Endothelial cell of hepatic sinusoid (primary cell): ENCODE results near the gene RASSF5.

ENCODE experiments used
- in situ Hi-C: cut with HindIII; loops from 2 replicates; pipeline ENCODE4 v1.10.0; 2017; ENCODE audit warnings: low sequenced_read_pairs

Gene RASSF5

DNA sequence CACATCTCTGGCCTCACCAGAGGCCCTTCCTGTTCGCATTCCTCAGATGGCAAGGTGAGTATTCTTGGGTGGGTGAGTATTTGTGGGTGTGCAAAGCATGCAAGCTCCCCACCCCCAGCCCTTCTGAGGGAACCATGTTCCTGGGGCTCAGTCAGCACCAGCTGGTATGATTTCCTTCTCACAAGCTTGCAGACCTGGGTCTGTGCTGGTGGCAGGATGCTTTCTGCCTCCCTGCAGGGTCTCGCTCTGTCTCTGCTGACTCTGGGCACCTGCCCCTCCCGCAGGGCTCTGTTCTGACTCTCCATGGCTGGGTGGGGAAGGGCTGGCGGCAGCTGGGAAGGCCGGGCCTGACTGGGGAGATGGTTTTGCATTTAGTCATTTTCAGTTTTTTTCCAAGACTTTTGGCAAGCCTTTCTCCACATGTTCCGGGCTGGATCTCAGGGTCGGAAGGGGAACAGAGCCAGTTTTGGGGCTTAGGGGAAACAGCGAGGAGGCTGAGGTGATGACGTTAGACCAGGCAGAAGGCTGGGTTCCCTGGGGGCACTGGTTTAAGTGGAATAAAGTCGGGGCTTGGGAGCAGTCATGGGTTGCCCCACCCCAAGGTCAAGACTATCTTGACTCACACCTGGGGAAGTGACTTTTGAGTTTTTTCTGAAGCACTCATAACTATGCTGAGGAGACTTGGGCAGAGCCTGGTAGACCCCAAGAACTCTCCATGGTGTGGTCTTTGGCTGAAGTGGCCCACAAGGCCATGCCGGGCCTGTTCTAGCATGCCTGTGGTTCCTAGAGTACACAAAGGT, 6.2 kb downstream of the RASSF5 start:
- in situ Hi-C loops = no loop called here

GRCh38 chr1:206514813-206515387, 7.6 kb downstream of the RASSF5 start:
- in situ Hi-C loops = no loop called here

- in situ Hi-C loops = no loop called here
These were observed 9.3 kb downstream of the RASSF5 start for GRCh38 chr1:206516728-206516990.

- in situ Hi-C loops = no loop called here
These were observed 10.5 kb downstream of the RASSF5 start for GRCh38 chr1:206517784-206518183.

- in situ Hi-C loops = no loop called here
These were observed 10.9 kb downstream of the RASSF5 start for GRCh38 chr1:206518206-206518605.

DNA sequence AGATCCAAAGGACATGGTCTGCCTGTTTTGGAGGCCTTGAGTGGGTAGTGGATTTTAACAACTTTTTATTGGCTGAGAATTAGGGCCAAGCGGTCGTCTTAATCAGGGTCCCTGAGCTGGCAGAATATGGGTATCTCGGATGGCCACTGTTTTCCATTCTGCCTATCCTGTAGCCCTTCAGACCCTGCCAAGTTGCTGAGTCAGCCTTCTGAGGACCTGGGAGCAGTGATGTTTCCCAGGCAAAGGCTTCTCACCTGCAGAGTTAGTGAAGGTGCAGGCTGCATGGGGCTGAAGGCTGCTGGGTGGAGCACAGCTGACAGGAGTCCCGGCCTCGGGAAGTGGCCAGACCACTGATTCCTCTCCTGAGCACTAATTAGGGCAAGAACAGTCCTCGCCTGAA, 11.4 kb downstream of the RASSF5 start:
- in situ Hi-C loops = no loop called here

- in situ Hi-C loops = no loop called here
These were observed 13.8 kb downstream of the RASSF5 start for GRCh38 chr1:206521127-206521526.

GRCh38 chr1:206521694-206522402, 14.5 kb downstream of the RASSF5 start:
- in situ Hi-C loops = no loop called here

- in situ Hi-C loops = no loop called here
These were observed 17.5 kb downstream of the RASSF5 start for GRCh38 chr1:206524739-206525364.

GRCh38 chr1:206526064-206526911, 19.0 kb downstream of the RASSF5 start:
- in situ Hi-C loops = no loop called here

DNA sequence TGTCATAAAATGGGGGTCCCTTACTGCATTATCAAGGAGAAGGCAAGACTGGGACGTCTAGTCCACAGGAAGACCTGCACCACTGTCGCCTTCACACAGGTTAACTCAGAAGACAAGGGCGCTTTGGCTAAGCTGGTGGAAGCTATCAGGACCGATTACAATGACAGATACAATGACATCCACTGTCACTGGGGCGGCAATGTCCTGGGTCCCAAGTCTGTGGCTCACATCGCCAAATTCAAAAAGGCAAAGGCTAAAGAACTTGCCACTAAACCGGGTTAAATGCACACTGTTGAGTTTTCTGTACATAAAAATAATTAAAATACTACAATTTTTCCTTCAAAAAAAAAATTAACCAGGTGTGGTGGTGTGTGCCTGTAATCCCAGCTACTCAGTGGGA, 22.1 kb downstream of the RASSF5 start:
- in situ Hi-C loops = no loop called here

DNA sequence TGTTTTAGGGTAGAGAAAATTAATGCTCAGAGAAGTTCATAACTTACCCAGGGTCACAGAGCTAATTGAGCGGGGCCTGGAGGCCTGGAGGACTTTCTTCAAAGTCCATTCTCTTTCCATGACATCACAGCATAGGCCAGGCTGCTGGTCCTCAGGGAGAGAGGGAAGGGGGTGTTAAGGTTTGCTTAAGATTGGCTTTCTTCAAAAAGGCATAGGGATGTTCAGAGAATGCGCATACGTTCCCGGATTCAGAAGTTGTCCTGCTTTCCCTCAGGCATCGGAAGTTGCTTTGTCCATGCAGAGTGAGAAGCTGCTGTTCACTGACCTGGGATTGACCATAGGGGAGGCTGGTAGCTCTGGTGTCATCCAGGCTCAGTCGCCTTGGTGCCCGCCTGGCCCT, 25.0 kb downstream of the RASSF5 start:
- in situ Hi-C loops = no loop called here

- in situ Hi-C loops = no loop called here
These were observed 27.2 kb downstream of the RASSF5 start for GRCh38 chr1:206534552-206534951.

- in situ Hi-C loops = no loop called here
These were observed 28.5 kb downstream of the RASSF5 start for GRCh38 chr1:206535853-206536188.

GRCh38 chr1:206537141-206537540, 29.8 kb downstream of the RASSF5 start:
- in situ Hi-C loops = no loop called here

DNA sequence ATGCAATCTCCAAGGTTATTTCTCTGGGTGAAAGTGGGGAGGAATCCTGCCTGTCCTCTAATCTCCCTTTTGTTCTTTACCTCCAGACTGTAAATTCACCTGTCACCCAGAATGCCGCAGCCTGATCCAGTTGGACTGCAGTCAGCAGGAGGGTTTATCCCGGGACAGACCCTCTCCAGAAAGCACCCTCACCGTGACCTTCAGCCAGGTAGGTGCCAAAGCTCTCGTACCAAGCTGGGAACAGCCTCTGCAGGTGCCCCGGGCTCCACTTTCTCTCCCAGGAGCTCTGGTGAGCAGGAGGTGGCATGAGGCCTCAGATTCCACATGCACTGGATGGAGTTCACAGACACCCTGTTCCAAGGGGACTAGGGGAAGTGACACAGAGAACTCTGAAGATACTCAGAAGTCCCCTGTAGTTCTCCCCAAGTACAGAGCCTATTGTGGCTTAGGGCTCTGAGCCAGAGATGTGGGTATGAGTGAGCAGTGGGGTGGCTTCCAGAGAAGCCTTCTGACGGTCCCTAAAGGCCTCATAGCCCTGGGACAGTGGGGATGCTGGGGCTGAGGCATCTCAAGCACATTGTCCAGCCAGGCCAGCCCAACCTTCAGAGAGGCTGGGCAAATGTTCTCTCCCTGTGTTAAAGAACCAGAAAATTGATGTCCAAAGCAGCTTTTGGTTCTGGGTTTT, 30.9 kb downstream of the RASSF5 start:
- in situ Hi-C loops = no loop called here

DNA sequence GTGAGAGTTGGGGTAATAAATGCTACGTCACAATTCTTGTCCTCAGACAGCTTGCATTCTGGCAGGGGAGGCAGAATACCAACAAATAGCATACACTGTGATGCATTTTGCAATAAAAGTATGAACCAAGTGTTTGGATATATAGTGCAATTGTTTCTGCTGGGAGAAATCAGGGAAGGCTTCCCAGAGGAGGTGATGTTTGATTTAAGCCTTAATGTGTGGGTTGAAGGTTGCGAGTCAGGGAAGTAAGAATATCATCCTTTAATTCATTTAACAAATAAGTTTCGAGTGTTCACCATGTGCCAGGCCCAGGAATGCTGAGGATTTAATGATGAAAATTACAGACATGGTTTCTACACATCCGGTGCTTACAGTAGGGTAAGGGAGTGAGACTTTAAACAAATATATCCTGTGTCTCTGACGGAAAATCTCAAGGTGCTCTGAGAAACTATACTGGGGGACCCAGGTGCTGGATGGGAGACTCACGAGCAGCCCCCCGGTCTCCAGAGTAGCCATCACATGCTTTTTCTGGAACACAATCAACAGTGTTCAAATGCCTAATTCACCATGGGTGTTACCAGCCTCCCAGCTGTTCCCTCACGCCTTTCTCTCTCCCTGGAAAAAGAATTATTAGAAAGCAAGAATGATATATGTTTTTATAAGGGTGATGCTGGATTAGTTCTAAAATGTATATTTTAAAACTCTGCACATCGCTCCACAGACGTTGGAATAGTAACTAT, 31.7 kb downstream of the RASSF5 start:
- in situ Hi-C loops = no loop called here

- in situ Hi-C loops = no loop called here
These were observed 32.9 kb downstream of the RASSF5 start for GRCh38 chr1:206540044-206540780.

DNA sequence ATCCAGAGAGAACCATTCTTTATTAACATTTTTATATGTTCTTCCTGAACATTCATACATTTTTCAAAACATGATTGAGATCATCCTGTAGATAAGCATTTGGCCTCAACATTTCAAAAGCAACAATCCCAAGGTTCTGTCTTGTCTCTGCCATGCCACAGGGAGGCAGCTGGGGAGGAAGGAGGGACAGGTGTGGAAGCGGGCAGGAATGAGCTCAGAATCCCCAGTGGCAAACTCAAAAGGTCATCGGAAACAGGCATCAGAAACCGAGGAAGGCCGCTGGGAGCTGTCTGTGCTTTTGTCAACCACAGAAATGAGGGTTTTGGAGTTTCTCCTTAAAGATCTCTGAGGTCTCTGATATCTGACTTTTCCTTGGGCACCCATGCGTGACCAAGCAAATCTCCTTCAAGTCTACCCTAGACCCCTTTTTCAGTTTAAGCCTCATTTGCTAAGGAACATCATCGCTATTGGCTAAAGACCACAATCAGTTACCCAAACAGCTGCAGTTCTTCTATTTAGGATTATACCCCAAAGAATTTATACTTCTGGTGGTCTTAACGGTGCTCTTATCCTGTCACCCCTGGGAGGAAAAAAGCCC, 34.0 kb downstream of the RASSF5 start:
- in situ Hi-C loops = no loop called here
